ENCODE data around the gene REPS2. TPM values are rescaled to one million over a fixed set of nuclear protein-coding genes. Genes with fewer than 3 reads are reported as not detected.
A peak's percentile ranks its signal among the peaks of the same experiment; 100 is the strongest.

Gene REPS2
- polyA plus RNA-seq, 3 donors = 2.1 to 4.7 (median 3.6) TPM

DNA sequence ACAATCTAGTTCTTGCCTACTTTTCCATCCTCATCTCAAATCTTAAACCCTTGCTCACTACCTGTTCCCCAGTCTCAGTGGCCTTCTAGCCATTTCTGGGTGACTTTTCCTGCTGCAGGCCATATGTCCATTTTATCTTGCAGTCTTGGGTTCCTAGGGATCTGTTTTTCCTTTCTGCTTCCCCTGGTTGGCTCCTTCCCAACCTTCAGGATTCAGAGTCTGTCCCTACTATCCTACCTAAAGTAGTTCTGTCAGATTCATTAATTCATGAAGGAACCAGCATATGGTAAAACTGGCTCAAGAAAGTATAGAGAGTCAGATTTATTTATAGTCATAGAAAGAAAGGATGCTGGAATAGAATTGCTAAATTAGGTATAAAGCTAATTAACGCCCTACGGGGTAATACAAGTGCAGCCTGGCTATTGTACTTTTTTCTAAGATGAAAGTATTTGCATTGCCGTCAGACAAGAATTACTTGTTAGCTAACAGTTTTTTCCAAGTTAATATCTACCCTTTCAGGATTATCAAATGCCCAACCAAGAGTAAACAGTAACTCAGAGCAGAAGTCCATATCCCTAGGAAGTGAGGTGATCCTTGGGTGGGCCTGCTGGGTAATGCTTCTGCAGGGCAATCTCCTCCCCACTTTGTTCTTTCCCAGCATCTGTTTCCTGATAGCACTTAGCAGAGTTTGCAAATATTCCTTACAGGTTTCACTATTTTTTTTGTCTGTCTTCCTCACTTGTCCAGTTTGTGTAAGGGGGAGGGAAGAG is 63.6 kb downstream of the REPS2 start:
- Mint-ChIP-seq H3K36me3 (peaks cover 3 to 5% of the 10 kb centered on the region in 2 donors), H3K9me3 (no peaks in the 10 kb centered on the region), H3K4me1 (peaks cover 29% of the 10 kb centered on the region), H3K27ac (peak overlapping the region in 1 of 7 donors; percentile 40), H3K4me3 (no peak overlapping the region), H3K27me3 (ENCODE audit: low read depth in 3 of 3) (peaks cover 0 to 29% (median 0%) of the 10 kb centered on the region in 3 donors)
- Histone ChIP-seq H3K27ac (ENCODE audit: low read depth in 1 of 2, low read length in 2 of 2) (no peak overlapping the region), H2AFZ (ENCODE audit: insufficient read depth, low read depth, low read length, poor library complexity, severe bottlenecking) (no peak overlapping the region), H3K4me2 (replicated peaks; ENCODE audit: extremely low read depth, low read length, poor library complexity, severe bottlenecking) (no peak overlapping the region), H3K36me3 (replicated peaks in 1 of 2; ENCODE audit: control insufficient read depth in 1 of 2, insufficient read depth in 2 of 2, low read length in 2 of 2) (no peaks in the 10 kb centered on the region), H3K4me3 (replicated peaks in 1 of 3; ENCODE audit: low read depth in 2 of 3, low read length in 3 of 3) (no peak overlapping the region), H3K79me2 (ENCODE audit: insufficient read depth, low read length) (no peaks in the 10 kb centered on the region), H3K9ac (ENCODE audit: insufficient read depth, low read length, poor library complexity, severe bottlenecking) (no peak overlapping the region), H4K20me1 (ENCODE audit: insufficient read depth, low read length) (no peaks in the 10 kb centered on the region), H3K9me3 (replicated peaks in 1 of 2; ENCODE audit: control insufficient read depth in 1 of 2, insufficient read depth in 1 of 2, low read length in 2 of 2) (no peaks in the 10 kb centered on the region), H3K4me1 (ENCODE audit: control insufficient read depth in 1 of 2, insufficient read depth in 2 of 2, low read length in 2 of 2) (peaks cover 20 to 22% of the 10 kb centered on the region in 2 donors), H3K27me3 (ENCODE audit: control insufficient read depth in 2 of 2, insufficient read depth in 2 of 2, low read length in 2 of 2) (peaks cover 0 to 15% of the 10 kb centered on the region in 2 donors)
- WGBS (ENCODE audit: insufficient coverage) = no CpG with 5 or more reads among the region's 3 CpGs
- intact Hi-C loops (cut with micrococcal nuclease) = no loop called here
- DNase-seq = no peak
- TF ChIP-seq, protein P1, sequence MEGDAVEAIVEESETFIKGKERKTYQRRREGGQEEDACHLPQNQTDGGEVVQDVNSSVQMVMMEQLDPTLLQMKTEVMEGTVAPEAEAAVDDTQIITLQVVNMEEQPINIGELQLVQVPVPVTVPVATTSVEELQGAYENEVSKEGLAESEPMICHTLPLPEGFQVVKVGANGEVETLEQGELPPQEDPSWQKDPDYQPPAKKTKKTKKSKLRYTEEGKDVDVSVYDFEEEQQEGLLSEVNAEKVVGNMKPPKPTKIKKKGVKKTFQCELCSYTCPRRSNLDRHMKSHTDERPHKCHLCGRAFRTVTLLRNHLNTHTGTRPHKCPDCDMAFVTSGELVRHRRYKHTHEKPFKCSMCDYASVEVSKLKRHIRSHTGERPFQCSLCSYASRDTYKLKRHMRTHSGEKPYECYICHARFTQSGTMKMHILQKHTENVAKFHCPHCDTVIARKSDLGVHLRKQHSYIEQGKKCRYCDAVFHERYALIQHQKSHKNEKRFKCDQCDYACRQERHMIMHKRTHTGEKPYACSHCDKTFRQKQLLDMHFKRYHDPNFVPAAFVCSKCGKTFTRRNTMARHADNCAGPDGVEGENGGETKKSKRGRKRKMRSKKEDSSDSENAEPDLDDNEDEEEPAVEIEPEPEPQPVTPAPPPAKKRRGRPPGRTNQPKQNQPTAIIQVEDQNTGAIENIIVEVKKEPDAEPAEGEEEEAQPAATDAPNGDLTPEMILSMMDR (IDR thresholded peaks at IDR 0.05) = no peak

DNA sequence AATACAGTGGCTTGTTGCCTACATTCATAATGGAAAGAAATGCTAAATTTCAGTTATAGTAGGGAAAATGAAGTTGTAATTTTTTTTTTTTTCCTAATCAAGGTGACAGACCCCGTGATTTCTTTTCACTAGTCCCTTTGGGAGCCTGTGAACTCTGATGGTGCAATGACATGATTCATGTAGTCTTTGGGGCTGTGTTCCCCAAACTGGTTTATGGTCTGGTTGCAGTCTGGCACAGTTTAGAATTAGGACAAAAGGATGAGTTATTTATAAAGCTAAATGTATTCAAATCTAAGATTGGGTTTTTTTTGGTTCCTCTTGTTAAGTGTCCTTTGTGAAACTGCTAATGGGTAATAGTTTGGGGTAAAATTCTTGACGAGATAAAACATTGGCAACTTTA is 66.0 kb downstream of the REPS2 start:
- no peak overlapping the region for H3K4me3 ChIP-seq (replicated peaks in 1 of 3; ENCODE audit: low read depth in 2 of 3, low read length in 3 of 3)
- intact Hi-C loops (cut with micrococcal nuclease) = no loop called here
- Mint-ChIP-seq H3K4me1 (peaks cover 6% of the 10 kb centered on the region), H3K4me3 (no peak overlapping the region), H3K36me3 (peaks cover 3 to 7% of the 10 kb centered on the region in 2 donors), H3K27ac (no peak overlapping the region), H3K27me3 (ENCODE audit: low read depth in 3 of 3) (peaks cover 0 to 26% (median 0%) of the 10 kb centered on the region in 3 donors), H3K9me3 (no peaks in the 10 kb centered on the region)
- H3K27me3 ChIP-seq (ENCODE audit: control insufficient read depth in 2 of 2, insufficient read depth in 2 of 2, low read length in 2 of 2) = peaks cover 0 to 15% of the 10 kb centered on the region in 2 donors
- no peaks in the 10 kb centered on the region for H3K9me3 ChIP-seq (replicated peaks in 1 of 2; ENCODE audit: control insufficient read depth in 1 of 2, insufficient read depth in 1 of 2, low read length in 2 of 2)
- H3K36me3 ChIP-seq (replicated peaks in 1 of 2; ENCODE audit: control insufficient read depth in 1 of 2, insufficient read depth in 2 of 2, low read length in 2 of 2) = no peaks in the 10 kb centered on the region
- no peaks in the 10 kb centered on the region for H3K4me1 ChIP-seq (ENCODE audit: control insufficient read depth in 1 of 2, insufficient read depth in 2 of 2, low read length in 2 of 2)
- no peaks in the 10 kb centered on the region for H4K20me1 ChIP-seq (ENCODE audit: insufficient read depth, low read length)
- WGBS (ENCODE audit: insufficient coverage) = 33% methylated on average over 1 of the region's 2 CpGs
- H3K9ac ChIP-seq (ENCODE audit: insufficient read depth, low read length, poor library complexity, severe bottlenecking) = no peak overlapping the region
- DNase-seq = peak; percentile 8 to 54 (median 26)
- H2AFZ ChIP-seq (ENCODE audit: insufficient read depth, low read depth, low read length, poor library complexity, severe bottlenecking) = no peak overlapping the region
- H3K79me2 ChIP-seq (ENCODE audit: insufficient read depth, low read length) = no peaks in the 10 kb centered on the region
- TF ChIP-seq, protein P1 (IDR thresholded peaks at IDR 0.05) = no peak
- no peak overlapping the region for H3K27ac ChIP-seq (ENCODE audit: low read depth in 1 of 2, low read length in 2 of 2)
- H3K4me2 ChIP-seq (replicated peaks; ENCODE audit: extremely low read depth, low read length, poor library complexity, severe bottlenecking) = no peak overlapping the region
